Loucy (cell line): ENCODE results near the gene ANAPC5.

Source experiments
- H2AFZ ChIP-seq: fragments of 200-600 bp; sonication (generic); 2 replicates; pipeline ENCODE4 v1.6.0; 2016; ENCODE audit warnings: antibody characterized with exemption, mild to moderate bottlenecking, low read length, moderate library complexity
- H3F3A ChIP-seq: fragments of 200-600 bp; 2 replicates; pipeline ENCODE4 v1.6.0; 2016; ENCODE audit warnings: antibody characterized with exemption, low read depth, mild to moderate bottlenecking
- H3K27me3 ChIP-seq: fragments of 200-600 bp; sonication (generic); 2 replicates; pipeline ENCODE4 v1.6.1; 2014; ENCODE audit warnings: low read length, mild to moderate bottlenecking; ENCODE audit not compliant: insufficient read depth, poor library complexity, severe bottlenecking
- H3K36me3 ChIP-seq: fragments of 200-600 bp; sonication (generic); 2 replicates; pipeline ENCODE4 v1.6.1; 2016; ENCODE audit warnings: low read length; ENCODE audit not compliant: insufficient read depth
- H3K4me1 ChIP-seq: fragments of 200-600 bp; sonication (generic); 2 replicates; pipeline ENCODE4 v1.5.1; 2014; ENCODE audit warnings: low read length, mild to moderate bottlenecking; ENCODE audit not compliant: insufficient read depth, poor library complexity, severe bottlenecking
- H3K4me2 ChIP-seq: fragments of 200-600 bp; sonication (generic); 2 replicates; pipeline ENCODE4 v1.6.0; 2014; ENCODE audit warnings: antibody characterized with exemption, low read length, low read depth, mild to moderate bottlenecking; ENCODE audit not compliant: poor library complexity, severe bottlenecking
- H3K4me3 ChIP-seq: fragments of 200-600 bp; sonication (generic); 2 replicates; pipeline ENCODE4 v1.5.1; 2014; ENCODE audit warnings: low read length, mild to moderate bottlenecking, mixed read lengths; ENCODE audit not compliant: poor library complexity, severe bottlenecking
- H3K79me2 ChIP-seq: fragments of 200-600 bp; sonication (generic); 2 replicates; pipeline ENCODE4 v1.6.1; 2014; ENCODE audit warnings: low read length; ENCODE audit not compliant: insufficient read depth
- H3K9ac ChIP-seq: fragments of 200-600 bp; sonication (generic); 2 replicates; pipeline ENCODE4 v1.6.0; 2014; ENCODE audit warnings: mild to moderate bottlenecking, low read depth, low read length, moderate library complexity; ENCODE audit not compliant: poor library complexity, severe bottlenecking
- H3K9me2 ChIP-seq: fragments of 200-600 bp; sonication (generic); replicated peaks from 2 replicates; pipeline ENCODE4 v1.6.1; 2016; ENCODE audit warnings: low read depth, low read length, mixed read lengths
- H3K9me3 ChIP-seq: fragments of 200-600 bp; sonication (generic); 2 replicates; pipeline ENCODE4 v1.6.1; 2014; ENCODE audit warnings: mild to moderate bottlenecking, antibody characterized with exemption, low read length, low read depth; ENCODE audit not compliant: insufficient read depth
- H4K20me1 ChIP-seq: fragments of 200-600 bp; sonication (generic); 2 replicates; pipeline ENCODE4 v1.6.0; 2014; ENCODE audit warnings: antibody characterized with exemption, low read length, mild to moderate bottlenecking; ENCODE audit not compliant: insufficient read depth, poor library complexity, severe bottlenecking
- CTCF ChIP-seq: fragments of 200-600 bp; sonication (generic); conservative IDR thresholded peaks from 2 replicates; pipeline ENCODE4 v1.5.1; 2014; ENCODE audit warnings: mild to moderate bottlenecking, antibody characterized with exemption, low read length
- EZH2phosphoT487 ChIP-seq: fragments of 200-600 bp; IDR thresholded peaks from 2 replicates; pipeline ENCODE4 v1.6.1; 2018; ENCODE audit warnings: antibody characterized with exemption, mild to moderate bottlenecking, moderate library complexity, borderline replicate concordance

ANAPC5 gene

DNA sequence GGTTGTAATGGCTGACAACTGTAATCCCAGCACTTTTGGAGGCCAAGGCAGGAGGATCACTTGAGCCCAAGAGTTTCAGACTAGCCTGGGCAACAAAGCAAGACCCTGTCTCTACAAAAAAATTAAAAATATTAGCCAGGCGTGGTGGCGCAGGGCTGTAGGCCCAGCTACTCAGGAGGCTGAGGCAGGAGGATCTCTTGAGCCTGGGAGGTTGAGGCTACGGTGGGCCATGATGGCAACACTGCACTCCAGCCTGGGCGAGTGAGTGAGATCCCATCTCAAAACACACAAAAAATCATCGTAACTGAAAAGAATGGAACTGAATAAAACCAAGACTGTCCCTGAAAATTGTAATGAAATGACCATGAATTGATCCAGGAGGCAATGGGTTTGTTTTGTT lies 61.8 kb downstream of the ANAPC5 start:
- TF ChIP-seq CTCF (no peak), EZH2phosphoT487 (no peak)
- Histone ChIP-seq H3K36me3 (no peaks in the 10 kb centered on the region), H3K9ac (no peak overlapping the region), H3F3A (no peaks in the 10 kb centered on the region), H3K9me2 (no peaks in the 10 kb centered on the region), H3K79me2 (peaks cover 17% of the 10 kb centered on the region), H3K4me2 (no peak overlapping the region), H3K27me3 (no peaks in the 10 kb centered on the region), H3K4me1 (peaks cover 14% of the 10 kb centered on the region), H3K4me3 (no peak overlapping the region), H4K20me1 (no peaks in the 10 kb centered on the region), H2AFZ (no peak overlapping the region), H3K9me3 (no peaks in the 10 kb centered on the region)

GRCh38 chr12:121289962-121290361 lies 62.2 kb downstream of the ANAPC5 start:
- Histone ChIP-seq H3K4me3 (no peak overlapping the region), H4K20me1 (no peaks in the 10 kb centered on the region), H3K9me2 (no peaks in the 10 kb centered on the region), H3K36me3 (no peaks in the 10 kb centered on the region), H3K79me2 (peaks cover 13% of the 10 kb centered on the region), H3K27me3 (no peaks in the 10 kb centered on the region), H2AFZ (no peak overlapping the region), H3F3A (no peaks in the 10 kb centered on the region), H3K4me1 (peaks cover 10% of the 10 kb centered on the region), H3K9ac (no peak overlapping the region), H3K9me3 (no peaks in the 10 kb centered on the region), H3K4me2 (no peak overlapping the region)
- TF ChIP-seq CTCF, result no peak
- no peak for TF ChIP-seq EZH2phosphoT487

DNA sequence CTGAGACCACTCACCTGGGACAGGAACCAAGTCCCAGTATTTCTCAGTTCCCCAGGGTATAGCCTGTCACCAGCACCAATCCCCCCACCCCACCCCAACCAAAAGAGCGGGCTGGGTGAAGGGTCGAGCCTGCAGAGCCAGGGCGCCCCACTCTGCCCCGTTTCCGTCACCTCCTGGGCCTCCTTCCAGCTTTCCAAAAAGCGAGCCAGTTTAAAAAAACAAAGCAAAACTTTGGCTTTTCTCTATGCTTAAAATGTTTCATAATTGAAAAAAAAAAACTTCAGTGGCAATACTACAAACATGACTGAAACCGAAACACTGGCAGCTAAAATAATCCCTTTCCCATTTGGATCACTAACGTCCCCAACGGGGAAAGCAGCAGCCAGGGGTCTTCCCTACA lies 63.2 kb downstream of the ANAPC5 start:
- Histone ChIP-seq H3K79me2 (peaks cover 4% of the 10 kb centered on the region; the same call in 1 of the 2 replicates), H3K4me2 (no peak overlapping the region), H3K36me3 (no peaks in the 10 kb centered on the region)

More for the DNA sequence above, 63.2 kb downstream of the ANAPC5 start:
- H3K9me3 ChIP-seq, result no peaks in the 10 kb centered on the region
- no peaks in the 10 kb centered on the region for H4K20me1 ChIP-seq
- H3K9me2 ChIP-seq, result no peaks in the 10 kb centered on the region
- no peak overlapping the region for H2AFZ ChIP-seq
- no peaks in the 10 kb centered on the region for H3K27me3 ChIP-seq
- H3F3A ChIP-seq, result no peaks in the 10 kb centered on the region
- peaks cover 4% of the 10 kb centered on the region for H3K4me1 ChIP-seq
- H3K4me3 ChIP-seq, result no peak overlapping the region
- TF ChIP-seq CTCF (no peak), EZH2phosphoT487 (no peak)
- no peak overlapping the region for H3K9ac ChIP-seq
